IPS-NIHi7 (cell line): ENCODE measurements around the gene CSK.

Source experiments
- DNase-seq: peaks from one replicate; pipeline ENCODE4 v3.0.0; 2012; ENCODE audit warnings: mixed read lengths; ENCODE audit errors: extremely low spot score

The CSK gene

DNA sequence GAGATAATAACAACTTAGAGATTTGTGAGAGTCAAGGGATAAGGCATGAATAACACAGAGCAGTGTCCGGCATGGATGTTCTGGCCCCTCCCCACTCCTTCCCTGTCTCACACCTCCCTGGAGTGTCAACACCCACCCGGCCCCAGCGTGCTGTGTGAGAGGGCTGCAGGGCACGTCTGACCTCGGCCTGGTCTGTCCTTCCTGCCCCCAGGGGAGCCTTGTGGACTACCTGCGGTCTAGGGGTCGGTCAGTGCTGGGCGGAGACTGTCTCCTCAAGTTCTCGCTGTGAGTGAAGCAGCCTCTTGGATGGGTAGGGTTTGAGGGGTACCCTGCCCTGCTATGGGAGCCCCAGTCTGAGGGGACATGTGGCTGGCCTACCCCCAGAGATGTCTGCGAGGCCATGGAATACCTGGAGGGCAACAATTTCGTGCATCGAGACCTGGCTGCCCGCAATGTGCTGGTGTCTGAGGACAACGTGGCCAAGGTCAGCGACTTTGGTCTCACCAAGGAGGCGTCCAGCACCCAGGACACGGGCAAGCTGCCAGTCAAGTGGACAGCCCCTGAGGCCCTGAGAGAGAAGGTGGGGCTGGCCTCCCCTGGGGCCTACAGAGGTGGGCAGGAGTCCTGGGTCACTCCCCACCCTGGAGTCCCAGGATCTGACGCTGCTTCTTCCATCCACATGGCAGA lies 19.6 kb downstream of the CSK start:
- no peak for DNase-seq

DNA sequence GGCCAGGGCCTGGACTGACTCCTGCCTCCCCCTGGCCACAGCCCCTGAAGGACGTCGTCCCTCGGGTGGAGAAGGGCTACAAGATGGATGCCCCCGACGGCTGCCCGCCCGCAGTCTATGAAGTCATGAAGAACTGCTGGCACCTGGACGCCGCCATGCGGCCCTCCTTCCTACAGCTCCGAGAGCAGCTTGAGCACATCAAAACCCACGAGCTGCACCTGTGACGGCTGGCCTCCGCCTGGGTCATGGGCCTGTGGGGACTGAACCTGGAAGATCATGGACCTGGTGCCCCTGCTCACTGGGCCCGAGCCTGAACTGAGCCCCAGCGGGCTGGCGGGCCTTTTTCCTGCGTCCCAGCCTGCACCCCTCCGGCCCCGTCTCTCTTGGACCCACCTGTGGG lies 20.4 kb downstream of the CSK start:
- DNase-seq, result no peak

DNA sequence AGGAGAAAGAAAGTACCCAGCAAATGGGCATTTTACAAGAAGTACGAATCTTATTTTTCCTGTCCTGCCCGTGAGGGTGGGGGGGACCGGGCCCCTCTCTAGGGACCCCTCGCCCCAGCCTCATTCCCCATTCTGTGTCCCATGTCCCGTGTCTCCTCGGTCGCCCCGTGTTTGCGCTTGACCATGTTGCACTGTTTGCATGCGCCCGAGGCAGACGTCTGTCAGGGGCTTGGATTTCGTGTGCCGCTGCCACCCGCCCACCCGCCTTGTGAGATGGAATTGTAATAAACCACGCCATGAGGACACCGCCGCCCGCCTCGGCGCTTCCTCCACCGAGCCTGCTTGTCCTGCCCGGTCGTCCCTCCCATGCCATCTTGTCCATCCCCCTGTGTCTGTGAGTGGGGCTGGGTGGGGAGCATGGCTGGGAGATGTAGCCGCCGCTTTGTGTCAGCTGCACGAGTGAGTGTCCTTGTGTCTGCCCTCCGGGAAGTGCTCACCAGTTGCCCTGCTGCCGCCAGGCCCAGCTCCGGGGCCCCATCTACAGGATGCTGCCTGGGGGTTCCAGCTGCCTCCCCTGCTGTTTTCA lies 21.1 kb downstream of the CSK start:
- no peak for DNase-seq

DNA sequence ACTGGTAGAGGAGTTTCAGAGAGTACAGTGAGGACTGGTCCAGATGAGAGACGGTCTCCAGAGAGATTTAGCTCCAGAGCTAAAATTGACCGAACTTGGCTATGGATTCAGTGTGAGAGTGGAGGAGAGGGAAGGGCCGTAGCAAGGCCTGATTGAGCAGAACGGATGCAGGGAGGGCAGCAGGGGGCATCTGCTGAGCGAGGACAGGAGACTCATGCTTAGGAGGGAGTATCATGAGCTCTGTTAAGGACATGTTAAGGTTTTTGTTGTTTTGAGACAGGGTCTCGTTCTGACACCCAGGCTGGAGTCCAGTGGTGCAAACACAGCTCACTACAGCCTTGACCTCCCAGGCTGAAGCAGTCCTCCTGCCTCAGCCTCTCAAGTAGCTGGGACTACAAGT lies 23.1 kb downstream of the CSK start:
- DNase-seq, result no peak

DNA sequence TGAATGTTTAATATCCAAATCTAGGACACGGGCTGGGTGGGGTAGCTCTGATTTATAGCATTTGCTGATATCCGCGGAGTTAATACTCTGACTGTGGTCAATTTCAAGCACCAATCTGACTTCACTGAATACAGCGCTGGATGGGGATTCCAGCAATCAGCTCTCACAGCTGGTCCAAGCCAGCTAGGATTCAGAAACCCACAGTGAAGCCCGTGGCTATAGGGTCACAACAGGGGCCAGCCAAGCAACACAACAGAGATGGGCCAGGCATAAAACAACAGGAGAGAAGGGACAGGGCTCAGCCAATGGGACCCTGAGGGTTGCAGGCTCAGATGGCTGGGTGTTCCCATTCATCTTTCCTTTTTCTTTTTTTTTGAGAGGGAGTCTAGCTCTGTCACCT lies 25.4 kb downstream of the CSK start:
- no peak for DNase-seq

DNA sequence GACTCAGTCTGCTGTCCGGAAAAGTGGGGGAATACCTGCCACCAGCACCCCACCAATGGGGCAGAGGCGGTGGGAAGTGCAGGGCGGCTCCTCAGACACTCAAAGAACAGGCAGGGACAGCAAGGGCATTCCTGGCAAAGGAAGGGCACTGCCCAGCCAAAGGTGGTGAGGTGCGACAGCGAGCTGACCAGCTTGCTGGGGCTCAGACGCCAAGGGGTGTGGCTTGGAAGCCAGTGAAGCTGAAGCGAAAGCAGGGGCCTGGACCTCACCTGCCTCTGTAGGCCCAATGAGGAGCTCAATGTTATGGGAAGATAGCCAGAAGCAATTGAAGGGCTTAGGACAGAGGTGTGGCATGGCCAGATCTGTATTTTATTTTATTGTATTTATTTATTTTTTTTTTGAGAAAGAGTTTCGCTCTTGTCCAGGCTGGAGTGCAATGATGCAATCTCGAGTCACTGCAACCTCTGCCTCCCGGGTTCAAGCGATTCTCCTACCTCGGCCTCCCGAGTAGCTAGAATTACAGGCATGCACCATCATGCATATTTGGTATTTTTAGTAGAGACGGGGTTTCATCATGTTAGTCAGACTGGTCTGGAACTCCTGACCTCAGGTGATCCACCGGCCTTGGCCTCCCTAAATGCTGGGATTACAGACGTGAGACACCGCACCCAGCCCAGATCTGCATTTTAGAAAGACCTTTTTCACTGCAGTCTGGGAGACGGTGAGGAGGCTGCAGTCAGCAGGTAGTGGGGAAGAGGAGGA lies 26.4 kb downstream of the CSK start:
- no peak for DNase-seq

DNA sequence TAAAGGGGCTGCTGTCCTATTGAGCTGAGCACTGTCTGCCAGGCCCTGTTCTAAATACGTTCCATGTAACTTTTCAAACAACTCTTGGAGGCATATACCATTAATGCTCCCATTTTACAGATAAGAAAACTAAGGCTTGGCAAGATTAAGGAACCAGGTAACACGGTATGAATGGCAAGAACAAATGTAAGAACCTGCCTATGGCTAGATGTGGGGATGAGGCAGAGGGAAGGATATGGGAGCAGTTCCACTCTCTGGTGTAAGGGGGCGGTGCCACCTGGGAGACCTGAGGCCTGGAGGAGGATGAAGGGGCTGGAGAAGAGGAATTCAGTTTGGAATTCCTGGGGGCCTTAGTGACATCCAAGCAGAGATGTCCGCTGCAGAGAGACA lies 27.0 kb downstream of the CSK start:
- DNase-seq, result peak; percentile 62

DNA sequence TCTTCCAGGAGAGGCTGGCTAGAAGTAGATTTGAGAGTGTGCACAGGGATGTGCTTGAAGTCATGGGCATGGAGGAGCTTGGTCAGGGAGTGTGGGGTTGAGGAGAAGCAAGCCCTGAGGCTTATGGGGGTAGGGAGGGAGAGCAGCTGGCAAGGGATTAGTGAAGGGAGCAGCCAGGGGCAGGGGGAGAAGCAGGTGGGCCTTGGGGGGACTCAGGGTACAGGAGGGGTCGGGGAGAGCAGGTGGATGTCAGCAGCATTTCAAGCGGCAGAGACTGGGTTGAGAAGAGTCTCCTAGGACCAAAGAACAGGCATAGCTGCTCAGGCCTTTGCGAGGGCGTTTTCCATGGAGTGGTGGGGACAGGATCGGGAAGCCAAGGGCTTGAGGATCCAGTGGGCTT lies 27.4 kb downstream of the CSK start:
- no peak for DNase-seq

DNA sequence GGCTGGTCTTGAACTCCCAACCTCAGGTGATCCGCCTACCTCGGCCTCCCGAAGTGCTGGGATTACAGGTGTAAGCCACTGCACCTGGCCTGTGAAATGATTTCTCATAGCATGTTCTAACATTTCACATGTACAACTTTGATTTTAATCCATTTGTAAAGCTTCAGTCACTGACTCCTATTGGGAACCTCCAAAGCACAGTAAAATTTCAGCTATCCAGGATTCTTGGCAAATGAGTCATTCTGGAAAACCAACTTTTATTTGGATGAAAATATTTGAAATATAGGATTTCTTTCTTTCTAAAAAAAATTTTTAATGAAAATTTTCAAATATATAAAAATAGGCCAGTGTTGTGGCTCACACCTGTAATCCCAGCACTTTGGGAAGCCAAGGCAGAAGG lies 28.1 kb downstream of the CSK start:
- DNase-seq, result no peak

DNA sequence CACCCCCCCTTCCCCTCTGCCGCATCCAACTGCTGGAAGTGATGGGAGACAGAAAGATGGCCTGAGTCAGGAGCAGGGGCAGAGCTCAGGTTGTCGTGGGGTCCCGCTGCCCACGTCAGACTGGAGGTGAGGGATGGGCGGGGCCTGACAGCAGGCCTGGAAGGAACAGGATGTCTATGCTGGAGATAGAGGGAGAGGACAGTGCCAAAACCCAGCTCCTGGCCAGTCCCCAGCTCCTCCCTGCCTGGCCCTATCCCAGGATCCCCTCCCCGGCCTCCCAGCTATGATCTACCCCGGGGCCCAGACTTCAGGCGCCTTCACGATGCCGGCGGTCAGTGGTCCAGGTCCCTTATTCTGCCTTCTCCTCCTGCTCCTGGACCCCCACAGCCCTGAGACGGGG lies 30.7 kb downstream of the CSK start, which contains the start of gene LMAN1L:
Gene LMAN1L (plus strand): TSS at position 303 of the 400 bp plus-strand sequence. CDS start 20 bp downstream, at position 323.
- no peak for DNase-seq

DNA sequence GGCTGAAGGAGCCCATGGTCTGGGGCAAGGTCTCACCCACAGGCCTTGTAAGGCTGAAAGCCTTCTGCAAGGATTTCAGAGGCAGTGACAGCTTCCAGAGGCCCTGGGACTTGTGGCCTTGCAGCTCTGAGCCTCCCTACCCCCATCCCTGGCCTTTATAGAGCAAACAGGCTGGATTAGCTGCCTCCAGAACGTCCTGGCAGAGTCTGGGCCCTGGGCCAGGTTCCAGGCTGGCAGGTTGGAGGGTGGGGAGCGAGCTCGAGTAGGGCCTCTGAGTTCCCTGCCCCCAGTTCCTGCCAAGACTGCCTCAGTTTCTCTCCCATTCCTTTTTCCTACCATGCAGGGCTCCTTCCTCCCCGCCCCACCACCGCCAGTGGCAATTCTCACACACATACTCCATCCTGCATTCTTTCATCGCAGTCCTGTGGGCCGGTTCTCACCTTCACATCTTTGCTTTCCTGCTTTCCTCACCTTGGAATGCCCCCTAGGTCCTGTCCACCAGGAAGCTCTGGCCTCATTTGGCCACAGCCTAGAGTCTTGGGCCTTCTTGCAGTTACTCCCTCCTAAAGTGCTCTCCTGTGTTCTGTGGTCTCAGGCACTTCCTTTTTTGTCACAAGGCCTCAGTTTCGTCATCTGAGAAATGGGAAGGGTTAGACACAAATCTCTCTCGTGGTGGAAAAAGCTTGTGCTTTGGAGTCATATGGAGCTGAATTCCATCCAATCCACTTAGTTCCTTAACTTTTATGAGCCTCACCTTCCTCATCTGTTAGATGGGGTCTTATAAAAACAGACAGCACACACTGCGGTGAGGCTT lies 33.4 kb downstream of the CSK start:
- DNase-seq, result no peak

DNA sequence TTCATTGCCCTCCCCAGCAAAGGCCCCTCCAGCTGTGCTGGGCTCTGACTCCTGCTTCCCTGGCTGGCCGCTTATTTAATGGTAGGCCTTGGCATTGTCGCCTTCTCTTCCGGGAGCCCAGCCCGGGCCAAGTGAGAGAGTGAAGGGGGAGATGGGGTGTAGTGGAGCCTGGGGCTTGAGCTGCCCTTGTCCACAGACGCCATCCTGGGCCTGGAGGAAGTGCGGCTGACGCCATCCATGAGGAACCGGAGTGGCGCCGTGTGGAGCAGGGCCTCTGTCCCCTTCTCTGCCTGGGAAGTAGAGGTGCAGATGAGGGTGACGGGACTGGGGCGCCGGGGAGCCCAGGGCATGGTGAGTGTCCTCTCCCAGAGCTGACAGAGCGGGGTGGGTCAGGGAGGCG lies 34.1 kb downstream of the CSK start:
- DNase-seq, result no peak

DNA sequence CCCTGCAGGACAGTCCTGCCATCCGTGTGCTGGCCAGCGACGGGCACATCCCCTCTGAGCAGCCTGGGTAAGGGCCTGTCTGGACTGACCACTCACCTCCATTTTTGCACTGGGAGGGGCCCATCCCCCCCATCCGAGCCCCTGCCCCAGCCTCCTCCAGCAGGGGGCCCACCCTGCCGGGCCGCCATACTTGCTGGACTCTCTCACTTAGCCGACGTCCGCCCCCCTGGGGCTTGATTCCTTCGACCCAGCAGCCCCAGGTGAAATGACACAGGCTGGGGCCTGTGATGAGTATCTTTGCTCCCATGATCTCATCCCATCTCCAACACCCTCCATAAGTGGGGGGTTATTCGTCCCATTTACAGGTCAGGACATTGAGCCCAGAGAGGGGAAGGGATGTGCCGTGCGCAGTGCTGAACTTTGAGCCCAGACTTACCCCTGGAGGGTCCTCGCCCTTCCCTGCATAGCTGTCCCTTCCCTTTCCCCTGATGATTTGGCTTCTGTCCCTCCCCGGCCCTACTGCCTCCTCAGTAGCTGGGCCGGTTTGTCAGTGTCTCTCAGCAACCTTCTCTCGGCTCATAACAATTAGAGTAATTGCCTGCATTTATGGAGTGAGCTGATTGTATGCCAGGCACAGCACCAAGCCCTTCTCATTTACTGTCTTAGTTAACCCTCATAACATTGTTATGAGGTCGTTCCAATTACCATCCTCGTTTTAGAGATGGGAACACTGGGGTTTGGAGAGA lies 34.9 kb downstream of the CSK start:
- DNase-seq, result no peak

DNA sequence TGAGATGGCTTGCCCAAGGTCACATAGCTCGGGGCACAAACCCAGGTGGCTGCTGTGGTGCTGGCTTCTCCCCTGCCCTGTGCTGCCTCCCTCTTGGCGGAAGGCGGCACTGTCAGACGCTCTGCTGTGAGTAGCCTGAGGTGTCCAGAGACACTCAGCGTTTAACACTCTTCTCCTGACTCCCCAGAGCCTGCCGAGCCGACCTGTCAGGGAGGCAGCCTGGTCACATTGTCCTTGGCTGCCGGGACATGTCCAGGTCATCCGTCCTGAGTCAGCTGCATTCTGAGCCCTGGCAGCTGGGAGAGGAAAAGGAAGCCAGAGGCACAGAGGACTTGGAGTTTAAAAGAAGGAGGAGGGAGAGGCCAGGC lies 35.5 kb downstream of the CSK start:
- DNase-seq, result peak; percentile 58

DNA sequence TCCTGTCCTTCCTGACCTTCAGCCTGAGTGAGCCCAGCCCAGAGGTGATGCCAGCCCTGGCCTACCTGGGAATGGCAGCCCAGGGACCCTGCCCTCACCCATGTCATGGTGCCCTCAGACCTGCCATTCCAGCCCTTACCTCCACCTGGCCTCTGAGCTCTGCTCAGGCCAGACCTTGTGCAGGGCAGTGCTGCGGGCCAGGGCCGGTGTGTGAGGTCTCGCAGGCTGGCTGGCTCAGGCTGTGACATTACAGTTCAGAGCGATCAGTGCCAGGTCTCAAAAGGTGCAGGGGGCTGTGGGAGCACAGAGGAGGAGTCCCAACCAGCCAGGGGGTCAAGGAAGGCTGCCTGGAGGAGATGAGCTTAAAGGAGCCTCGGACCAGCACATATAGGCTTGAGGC lies 38.2 kb downstream of the CSK start:
- no peak for DNase-seq

DNA sequence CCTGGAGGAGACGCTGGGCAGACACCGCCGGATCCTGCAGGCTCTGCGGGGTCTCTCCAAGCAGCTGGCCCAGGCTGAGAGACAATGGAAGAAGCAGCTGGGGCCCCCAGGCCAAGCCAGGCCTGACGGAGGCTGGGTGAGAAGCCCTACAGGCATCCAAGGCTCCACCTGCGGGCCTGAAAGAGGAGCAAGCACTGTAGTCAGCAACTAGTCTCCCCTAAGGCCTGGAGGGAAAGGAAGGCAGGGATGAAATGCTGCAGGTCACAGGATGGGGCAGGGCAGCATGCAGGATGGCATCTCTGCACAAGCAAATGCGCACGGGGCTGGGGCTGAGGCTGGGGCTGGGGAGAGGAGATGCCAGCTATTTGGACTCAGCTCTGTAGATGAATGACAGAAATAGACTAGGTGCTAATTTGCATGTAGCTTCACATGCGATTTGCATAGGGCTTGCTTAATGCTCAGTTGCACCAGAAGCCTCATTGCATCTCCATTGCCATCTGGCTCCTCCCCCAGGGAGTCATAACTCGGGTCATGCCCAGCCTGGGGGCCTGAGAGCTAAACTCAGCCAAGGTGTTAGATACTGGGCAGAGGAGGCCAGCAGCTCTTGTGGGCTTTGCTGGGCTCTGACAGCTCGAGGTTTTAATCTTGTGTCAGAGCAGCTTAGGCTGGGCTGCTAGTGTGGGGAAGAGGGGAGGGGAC lies 39.4 kb downstream of the CSK start:
- peak; percentile 59 for DNase-seq

DNA sequence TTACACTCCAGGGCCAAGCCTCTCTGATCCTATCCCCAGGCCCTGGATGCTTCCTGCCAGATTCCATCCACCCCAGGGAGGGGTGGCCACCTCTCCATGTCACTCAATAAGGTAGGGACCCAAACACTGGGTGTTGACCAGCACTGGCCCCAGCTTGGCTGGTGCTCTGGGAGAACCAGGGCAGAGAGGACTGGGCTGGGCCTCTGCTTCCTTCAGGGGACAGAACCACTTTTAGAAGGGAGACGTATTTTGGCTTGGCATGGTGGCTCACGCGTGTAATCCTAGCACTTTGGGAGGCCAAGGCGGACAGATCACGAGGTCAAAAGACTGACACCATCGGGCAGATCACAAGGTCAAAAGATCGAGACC lies 39.9 kb downstream of the CSK start:
- DNase-seq, result no peak

DNA sequence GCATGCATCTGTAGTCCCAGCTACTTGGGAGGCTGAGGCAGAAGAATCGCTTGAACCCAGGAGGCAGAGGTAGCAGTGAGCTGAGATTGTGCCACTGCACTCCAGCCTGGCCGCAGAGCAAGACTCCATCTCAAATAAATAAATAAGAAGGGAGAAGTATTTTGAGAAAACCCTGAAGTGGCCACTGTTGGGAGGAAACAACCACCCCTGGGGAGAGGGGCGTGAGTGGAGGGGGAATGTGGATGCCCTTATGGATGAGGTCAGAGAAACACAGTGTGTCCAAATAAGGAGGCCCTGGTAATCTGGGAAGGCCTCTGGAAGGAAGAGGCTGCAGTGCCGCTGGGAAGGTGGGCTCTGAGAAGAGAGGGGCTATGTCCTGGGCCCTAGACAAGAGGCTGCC lies 40.4 kb downstream of the CSK start:
- no peak for DNase-seq

DNA sequence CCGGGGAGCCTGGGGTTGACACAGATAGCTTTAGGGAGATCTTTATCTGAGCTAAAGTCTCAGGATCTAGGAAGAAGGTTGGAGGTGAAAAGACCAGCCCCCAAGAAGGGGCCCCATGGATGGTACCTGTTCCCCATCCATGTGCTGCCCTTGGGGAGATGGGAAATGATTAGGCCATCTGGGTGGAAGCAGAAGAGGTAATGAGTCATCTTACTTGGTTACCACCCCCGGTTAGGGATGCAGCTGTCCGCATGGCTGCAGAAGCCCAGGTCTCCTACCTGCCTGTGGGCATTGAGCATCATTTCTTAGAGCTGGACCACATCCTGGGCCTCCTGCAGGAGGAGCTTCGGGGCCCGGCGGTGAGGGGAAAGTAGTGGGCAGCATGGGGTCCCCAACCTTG lies 41.4 kb downstream of the CSK start:
- no peak for DNase-seq

DNA sequence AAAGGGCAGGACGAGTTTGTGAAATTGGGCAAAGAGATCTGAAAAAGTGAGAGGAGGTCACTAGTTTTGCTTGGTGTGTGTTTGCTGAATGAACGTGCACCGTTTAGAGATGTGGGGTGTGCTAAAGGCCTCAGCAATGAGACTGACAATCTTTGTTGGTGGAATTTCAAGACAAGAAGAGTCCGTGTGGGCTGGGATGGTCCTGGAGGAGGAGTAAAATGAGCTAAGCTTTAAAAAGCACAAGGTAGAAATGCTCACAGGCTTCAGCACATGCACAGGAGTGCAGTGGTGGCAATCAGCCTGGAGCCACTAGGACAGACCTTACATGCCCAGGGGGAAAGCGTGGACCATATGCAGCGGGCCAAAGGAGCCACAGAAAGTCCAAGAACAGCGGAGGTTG lies 43.1 kb downstream of the CSK start:
- DNase-seq, result no peak

DNA sequence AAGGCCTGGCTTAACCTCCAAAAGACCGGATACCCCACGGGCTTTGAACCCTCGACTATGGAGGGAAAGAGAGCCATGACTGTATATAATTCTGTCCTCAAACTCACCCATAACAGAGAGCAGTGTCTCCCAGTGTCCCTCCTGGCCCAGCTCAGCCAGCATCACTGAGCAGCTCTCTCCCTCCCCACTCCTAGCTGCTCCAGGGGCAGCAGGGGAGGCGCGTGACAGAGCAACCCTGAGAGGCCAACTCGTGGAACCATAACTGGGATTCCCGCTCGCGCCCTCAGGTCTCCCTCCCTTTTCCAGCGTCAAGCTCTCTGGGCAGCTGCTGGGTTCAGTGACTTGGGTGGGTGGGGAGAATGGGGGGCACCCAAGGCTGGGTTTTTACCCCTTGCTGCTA lies 44.0 kb downstream of the CSK start:
- no peak for DNase-seq
